HepG2 (cell line): ENCODE results near the gene C11orf21. TPM values are rescaled to one million over a fixed set of nuclear protein-coding genes. Genes with fewer than 3 reads are reported as not detected.

Experiments
- CREM ChIP-seq, 2 experiments: sonication (generic) in 1 of 2; formaldehyde crosslinking in 1 of 2; IDR thresholded peaks; 2 replicates each; pipeline versions ENCODE4 v1.4.0 to v1.6.1; 2016 to 2020; ENCODE audit warnings: antibody characterized with exemption in 1 of 2, mild to moderate bottlenecking in 1 of 2, missing genetic modification reagents in 1 of 2
- GABPB1 ChIP-seq: IDR thresholded peaks from 2 replicates; pipeline ENCODE4 v1.6.1; 2016; ENCODE audit warnings: mild to moderate bottlenecking, missing genetic modification reagents, moderate library complexity, missing compliant biosample characterization
- HOXA5 ChIP-seq: sonication (generic); formaldehyde crosslinking; IDR thresholded peaks from 2 replicates; pipeline ENCODE4 v1.4.0; 2020; ENCODE audit warnings: missing genetic modification reagents
- IKZF1 ChIP-seq: fragments of 450-650 bp; IDR thresholded peaks from 2 replicates; pipeline ENCODE4 v1.7.1; 2016
- MTA1 ChIP-seq: sonication (generic); formaldehyde crosslinking; IDR thresholded peaks from 2 replicates; pipeline ENCODE4 v1.4.0; 2020; ENCODE audit warnings: missing genetic modification reagents, mild to moderate bottlenecking, borderline replicate concordance
- MYNN ChIP-seq: sonication (generic); formaldehyde crosslinking; IDR thresholded peaks from 2 replicates; pipeline ENCODE4 v1.4.0; 2020; ENCODE audit warnings: mild to moderate bottlenecking, low read depth, missing genetic modification reagents
- NCOR1 ChIP-seq: fragments of 200-600 bp; sonication (generic); IDR thresholded peaks from 2 replicates; pipeline ENCODE4 v1.7.0; 2017; ENCODE audit warnings: antibody characterized with exemption, low read length, borderline replicate concordance
- NONO ChIP-seq, 2 experiments: fragments of 450-650 bp in 1 of 2; sonication (generic) in 1 of 2; formaldehyde crosslinking in 1 of 2; IDR thresholded peaks in 1 of 2; conservative IDR thresholded peaks in 1 of 2; 2 replicates each; pipeline versions ENCODE4 v1.6.1 to v1.8.0; 2017 to 2022; ENCODE audit warnings: mild to moderate bottlenecking in 1 of 2, missing genetic modification reagents in 1 of 2, moderate library complexity in 1 of 2
- RFX3 ChIP-seq: IDR thresholded peaks from 2 replicates; pipeline ENCODE4 v1.6.1; 2016; ENCODE audit warnings: missing biosample characterization, missing genetic modification reagents
- SMYD3 ChIP-seq: sonication (generic); formaldehyde crosslinking; IDR thresholded peaks from 2 replicates; pipeline ENCODE4 v1.8.1; 2023; ENCODE audit warnings: mild to moderate bottlenecking, missing genetic modification reagents
- TBX3 ChIP-seq: fragments of 450-650 bp; IDR thresholded peaks from 2 replicates; pipeline ENCODE4 v1.6.1; 2017; ENCODE audit warnings: antibody characterized with exemption, mild to moderate bottlenecking, inconsistent platforms, borderline replicate concordance
- TEAD3 ChIP-seq: optimal IDR thresholded peaks from 2 replicates; pipeline ENCODE3; 2016; ENCODE audit warnings: borderline replicate concordance
- ZMYM3 ChIP-seq: sonication (generic); formaldehyde crosslinking; IDR thresholded peaks from 2 replicates; pipeline ENCODE4 v1.5.1; 2020; ENCODE audit warnings: mild to moderate bottlenecking, missing genetic modification reagents
- ZNF382 ChIP-seq: sonication (generic); formaldehyde crosslinking; IDR thresholded peaks from 2 replicates; pipeline ENCODE4 v1.5.0; 2020; ENCODE audit warnings: missing genetic modification reagents, mild to moderate bottlenecking, borderline replicate concordance
- ZNF672 ChIP-seq: sonication (generic); formaldehyde crosslinking; IDR thresholded peaks from 2 replicates; pipeline ENCODE4 v1.8.1; 2022; ENCODE audit warnings: missing genetic modification reagents
- ZNF703 ChIP-seq: sonication (generic); formaldehyde crosslinking; IDR thresholded peaks from 2 replicates; pipeline ENCODE4 v1.5.1; 2020; ENCODE audit warnings: missing genetic modification reagents, mild to moderate bottlenecking, moderate library complexity, borderline replicate concordance
- ZNF777 ChIP-seq: sonication (generic); formaldehyde crosslinking; IDR thresholded peaks from 2 replicates; pipeline ENCODE4 v1.4.0; 2020; ENCODE audit warnings: missing genetic modification reagents
- ZZZ3 ChIP-seq: sonication (generic); formaldehyde crosslinking; IDR thresholded peaks from 2 replicates; pipeline ENCODE4 v1.4.0; 2020; ENCODE audit warnings: missing genetic modification reagents, mild to moderate bottlenecking, borderline replicate concordance
- polyA plus RNA-seq, 8 experiments: library from polyadenylated mRNA; depleted of rRNA in 3 of 8; stranded (reverse) in 7 of 8; unstranded in 1 of 8; fragments of >200 nt; fragmentation: Illumina TruSeq in 4 of 8; extraction: Trizol in 4 of 8; gene quantifications; 2 replicates each; pipeline versions ENCODE4 v1.2.1 to v1.2.3, GENCODE V29; 2011 to 2016; ENCODE audit warnings: low read depth in 4 of 8, missing spikeins in 1 of 8, mixed read lengths in 1 of 8; ENCODE audit not compliant: insufficient read depth in 1 of 8
- total RNA-seq, 5 experiments: library from RNA; depleted of rRNA; stranded (reverse); fragments of >200 nt; fragmentation: Illumina TruSeq; extraction: Trizol; gene quantifications; 2 replicates each; pipeline ENCODE4 v1.2.3, GENCODE V29; 2016; ENCODE audit warnings: low read depth in 1 of 5
- TF ChIP-seq, protein P1 (sequence below): sonication (generic); formaldehyde crosslinking; IDR thresholded peaks from 2 replicates; pipeline ENCODE4 v1.4.0; 2020; ENCODE audit warnings: missing genetic modification reagents
- TF ChIP-seq, protein P2 (sequence below): sonication (generic); formaldehyde crosslinking; IDR thresholded peaks from 2 replicates; pipeline ENCODE4 v1.4.0; 2020; ENCODE audit warnings: mild to moderate bottlenecking, missing genetic modification reagents
- TF ChIP-seq, protein P3 (sequence below): sonication (generic); formaldehyde crosslinking; conservative IDR thresholded peaks from 2 replicates; pipeline ENCODE4 v1.8.1; 2023; ENCODE audit warnings: missing genetic modification reagents

The C11orf21 gene
- total and polyA plus RNA-seq, 2 of the 13 experiments (the other 11 are each of a cell fraction or from before 2014, with no cell fraction given): 0.08 TPM; not detected in 1

DNA sequence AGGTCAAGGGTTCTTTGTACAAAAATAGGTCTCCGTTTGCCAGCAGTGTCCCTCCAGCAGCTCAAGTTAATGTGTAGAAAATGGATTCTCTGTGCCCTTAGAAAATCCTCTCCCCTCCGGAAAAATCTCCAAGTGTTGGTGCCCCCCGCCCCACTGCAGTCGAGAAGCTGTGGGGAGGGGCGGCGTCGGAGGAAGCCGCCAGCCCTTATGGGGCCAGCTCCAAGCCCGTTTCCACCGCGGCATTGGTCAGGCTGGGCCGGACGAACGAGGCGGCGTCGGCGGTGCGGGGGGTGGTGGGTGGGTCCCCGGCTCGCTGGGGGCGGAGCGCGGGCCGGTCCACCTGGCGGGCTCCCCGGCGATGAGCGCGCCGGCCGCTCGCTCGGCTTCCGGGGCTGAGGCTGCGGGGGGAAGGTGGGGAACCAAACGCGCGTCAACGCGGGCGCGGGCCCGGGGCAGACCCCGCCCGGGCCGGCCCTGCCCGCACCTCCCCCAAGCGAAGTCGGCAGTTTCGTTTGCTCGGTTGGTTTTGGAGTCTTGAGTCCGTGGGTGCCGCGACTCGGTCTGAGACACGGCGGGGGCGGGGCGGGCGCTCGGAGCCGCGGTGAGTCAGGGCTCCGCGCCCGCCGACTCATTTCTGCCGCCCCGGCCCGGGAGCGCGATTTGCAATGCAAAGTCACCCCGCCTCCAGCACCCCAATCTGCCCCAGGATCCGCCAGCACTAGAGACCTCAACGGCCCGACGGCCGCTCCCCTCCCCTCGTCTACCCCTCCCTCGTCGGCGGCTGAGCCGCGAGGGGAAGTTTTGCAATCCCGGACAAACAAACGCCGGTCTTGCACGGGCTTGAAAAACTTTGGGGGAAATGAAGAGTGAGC lies 32.8 kb downstream of the C11orf21 start (continued):
- TF ChIP-seq ZZZ3 (CRISPR knock-in tag) (no peak), ZNF777 (CRISPR knock-in tag) (peak; percentile 98), SMYD3 (CRISPR knock-in tag) (no peak), MTA1 (peak; percentile 36; the same call in 1 of the 2 replicates), ZMYM3 (CRISPR knock-in tag) (no peak), MYNN (CRISPR knock-in tag) (no peak), HOXA5 (CRISPR knock-in tag) (peak; percentile 79), NONO (IDR thresholded peaks at IDR 0.05) (no peak), NONO (CRISPR knock-in tag; conservative IDR thresholded peaks at IDR 0.05) (0 out of 2 replicates have a peak, but pooled peaks have one; percentile 46), NCOR1 (no peak), RFX3 (CRISPR knock-in tag) (no peak), ZNF382 (CRISPR knock-in tag) (no peak), CREM (IDR thresholded peaks at IDR 0.05) (no peak), CREM (CRISPR knock-in tag; IDR thresholded peaks at IDR 0.05) (no peak), TEAD3 (CRISPR knock-in tag) (no peak), IKZF1 (no peak), ZNF703 (CRISPR knock-in tag) (no peak), ZNF672 (CRISPR knock-in tag) (no peak), TBX3 (no peak), GABPB1 (peak; percentile 74)
- TF ChIP-seq, protein P1, sequence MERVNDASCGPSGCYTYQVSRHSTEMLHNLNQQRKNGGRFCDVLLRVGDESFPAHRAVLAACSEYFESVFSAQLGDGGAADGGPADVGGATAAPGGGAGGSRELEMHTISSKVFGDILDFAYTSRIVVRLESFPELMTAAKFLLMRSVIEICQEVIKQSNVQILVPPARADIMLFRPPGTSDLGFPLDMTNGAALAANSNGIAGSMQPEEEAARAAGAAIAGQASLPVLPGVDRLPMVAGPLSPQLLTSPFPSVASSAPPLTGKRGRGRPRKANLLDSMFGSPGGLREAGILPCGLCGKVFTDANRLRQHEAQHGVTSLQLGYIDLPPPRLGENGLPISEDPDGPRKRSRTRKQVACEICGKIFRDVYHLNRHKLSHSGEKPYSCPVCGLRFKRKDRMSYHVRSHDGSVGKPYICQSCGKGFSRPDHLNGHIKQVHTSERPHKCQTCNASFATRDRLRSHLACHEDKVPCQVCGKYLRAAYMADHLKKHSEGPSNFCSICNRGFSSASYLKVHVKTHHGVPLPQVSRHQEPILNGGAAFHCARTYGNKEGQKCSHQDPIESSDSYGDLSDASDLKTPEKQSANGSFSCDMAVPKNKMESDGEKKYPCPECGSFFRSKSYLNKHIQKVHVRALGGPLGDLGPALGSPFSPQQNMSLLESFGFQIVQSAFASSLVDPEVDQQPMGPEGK (CRISPR knock-in tag): peak; percentile 95
- TF ChIP-seq, protein P2, sequence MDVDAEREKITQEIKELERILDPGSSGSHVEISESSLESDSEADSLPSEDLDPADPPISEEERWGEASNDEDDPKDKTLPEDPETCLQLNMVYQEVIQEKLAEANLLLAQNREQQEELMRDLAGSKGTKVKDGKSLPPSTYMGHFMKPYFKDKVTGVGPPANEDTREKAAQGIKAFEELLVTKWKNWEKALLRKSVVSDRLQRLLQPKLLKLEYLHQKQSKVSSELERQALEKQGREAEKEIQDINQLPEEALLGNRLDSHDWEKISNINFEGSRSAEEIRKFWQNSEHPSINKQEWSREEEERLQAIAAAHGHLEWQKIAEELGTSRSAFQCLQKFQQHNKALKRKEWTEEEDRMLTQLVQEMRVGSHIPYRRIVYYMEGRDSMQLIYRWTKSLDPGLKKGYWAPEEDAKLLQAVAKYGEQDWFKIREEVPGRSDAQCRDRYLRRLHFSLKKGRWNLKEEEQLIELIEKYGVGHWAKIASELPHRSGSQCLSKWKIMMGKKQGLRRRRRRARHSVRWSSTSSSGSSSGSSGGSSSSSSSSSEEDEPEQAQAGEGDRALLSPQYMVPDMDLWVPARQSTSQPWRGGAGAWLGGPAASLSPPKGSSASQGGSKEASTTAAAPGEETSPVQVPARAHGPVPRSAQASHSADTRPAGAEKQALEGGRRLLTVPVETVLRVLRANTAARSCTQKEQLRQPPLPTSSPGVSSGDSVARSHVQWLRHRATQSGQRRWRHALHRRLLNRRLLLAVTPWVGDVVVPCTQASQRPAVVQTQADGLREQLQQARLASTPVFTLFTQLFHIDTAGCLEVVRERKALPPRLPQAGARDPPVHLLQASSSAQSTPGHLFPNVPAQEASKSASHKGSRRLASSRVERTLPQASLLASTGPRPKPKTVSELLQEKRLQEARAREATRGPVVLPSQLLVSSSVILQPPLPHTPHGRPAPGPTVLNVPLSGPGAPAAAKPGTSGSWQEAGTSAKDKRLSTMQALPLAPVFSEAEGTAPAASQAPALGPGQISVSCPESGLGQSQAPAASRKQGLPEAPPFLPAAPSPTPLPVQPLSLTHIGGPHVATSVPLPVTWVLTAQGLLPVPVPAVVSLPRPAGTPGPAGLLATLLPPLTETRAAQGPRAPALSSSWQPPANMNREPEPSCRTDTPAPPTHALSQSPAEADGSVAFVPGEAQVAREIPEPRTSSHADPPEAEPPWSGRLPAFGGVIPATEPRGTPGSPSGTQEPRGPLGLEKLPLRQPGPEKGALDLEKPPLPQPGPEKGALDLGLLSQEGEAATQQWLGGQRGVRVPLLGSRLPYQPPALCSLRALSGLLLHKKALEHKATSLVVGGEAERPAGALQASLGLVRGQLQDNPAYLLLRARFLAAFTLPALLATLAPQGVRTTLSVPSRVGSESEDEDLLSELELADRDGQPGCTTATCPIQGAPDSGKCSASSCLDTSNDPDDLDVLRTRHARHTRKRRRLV (CRISPR knock-in tag): no peak
- TF ChIP-seq, protein P3, sequence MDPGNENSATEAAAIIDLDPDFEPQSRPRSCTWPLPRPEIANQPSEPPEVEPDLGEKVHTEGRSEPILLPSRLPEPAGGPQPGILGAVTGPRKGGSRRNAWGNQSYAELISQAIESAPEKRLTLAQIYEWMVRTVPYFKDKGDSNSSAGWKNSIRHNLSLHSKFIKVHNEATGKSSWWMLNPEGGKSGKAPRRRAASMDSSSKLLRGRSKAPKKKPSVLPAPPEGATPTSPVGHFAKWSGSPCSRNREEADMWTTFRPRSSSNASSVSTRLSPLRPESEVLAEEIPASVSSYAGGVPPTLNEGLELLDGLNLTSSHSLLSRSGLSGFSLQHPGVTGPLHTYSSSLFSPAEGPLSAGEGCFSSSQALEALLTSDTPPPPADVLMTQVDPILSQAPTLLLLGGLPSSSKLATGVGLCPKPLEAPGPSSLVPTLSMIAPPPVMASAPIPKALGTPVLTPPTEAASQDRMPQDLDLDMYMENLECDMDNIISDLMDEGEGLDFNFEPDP (CRISPR knock-in tag): no peak
